Transverse colon (tissue), 4 donors: ENCODE results near the gene SNED1. TPM values are rescaled to one million over a fixed set of nuclear protein-coding genes. Genes with fewer than 3 reads are reported as not detected.

Experiments
- DNase-seq: peaks from one replicate; pipeline ENCODE4 v3.0.0-alpha.2; 2019
- H3K27ac ChIP-seq, 4 donors: fragments of 200-600 bp; sonication (generic); 2 replicates each; pipeline ENCODE4 v1.5.1; 2016 to 2018; ENCODE audit warnings: inconsistent platforms in 4 of 4
- H3K27me3 ChIP-seq: fragments of 200-600 bp; sonication (generic); 2 replicates; pipeline ENCODE4 v1.5.1; 2017; ENCODE audit warnings: inconsistent platforms
- H3K36me3 ChIP-seq, 4 donors: fragments of 200-600 bp; sonication (generic); 2 replicates each; pipeline ENCODE4 v1.5.1; 2017 to 2019; ENCODE audit warnings: inconsistent platforms in 4 of 4
- H3K4me1 ChIP-seq, 4 donors: fragments of 200-600 bp; sonication (generic); 2 replicates each; pipeline ENCODE4 v1.5.1; 2017 to 2020; ENCODE audit warnings: inconsistent platforms in 4 of 4
- H3K4me3 ChIP-seq, 4 donors: fragments of 200-600 bp; sonication (generic); 1 replicate in 1 of 4; 2 replicates in 3 of 4; pipeline versions ENCODE4 v1.5.1 to v1.6.1; 2017 to 2019; ENCODE audit warnings: inconsistent platforms in 4 of 4
- H3K9me3 ChIP-seq, 2 donors: fragments of 200-600 bp; sonication (generic); 2 replicates each; pipeline ENCODE4 v1.5.1; 2017 to 2019; ENCODE audit warnings: inconsistent platforms in 2 of 2
- CTCF ChIP-seq, 5 experiments: fragments of 200-600 bp in 3 of 5; fragments of 450-650 bp in 2 of 5; sonication (generic) in 3 of 5; IDR thresholded peaks; 1 replicate in 2 of 5; 2 replicates in 3 of 5; pipeline ENCODE4 v1.5.1; 2016 to 2017; ENCODE audit warnings: antibody characterized with exemption in 5 of 5, inconsistent platforms in 3 of 5, mild to moderate bottlenecking in 2 of 5, moderate library complexity in 1 of 5
- EP300 ChIP-seq: sonication (generic); formaldehyde crosslinking; IDR thresholded peaks from one replicate; pipeline ENCODE4 v1.6.1; 2017; ENCODE audit warnings: antibody characterized with exemption, low read depth
- POLR2A ChIP-seq: fragments of 450-650 bp; IDR thresholded peaks from one replicate; pipeline ENCODE4 v1.6.1; 2016; ENCODE audit warnings: antibody characterized with exemption, mild to moderate bottlenecking, moderate library complexity
- POLR2AphosphoS5 ChIP-seq, 3 donors: sonication (generic); formaldehyde crosslinking; IDR thresholded peaks; one replicate each; pipeline ENCODE4 v1.6.1; 2016; ENCODE audit warnings: antibody characterized with exemption in 3 of 3
- WGBS, 2 donors: methylation state at CpG; one replicate each; pipeline ENCODE4 v1.1.5; 2018; ENCODE audit warnings: low coverage in 1 of 2; 5-methylcytosine and 5-hydroxymethylcytosine counted together
- in situ Hi-C, 4 donors: fragments of 200-750 bp; cut with MboI; loops; one replicate each; pipeline versions ENCODE4 v1.15.0 to v1.15.1; 2017; ENCODE audit warnings: low sequenced_read_pairs in 3 of 4, low pct_ligation_motif_present in 1 of 4, low pct_unique_long_range_greater_than_20kb in 1 of 4
- intact Hi-C: fragments of 100-400 bp; cut with DNase I; formaldehyde crosslinking; loops from one replicate; pipeline ENCODE4 v1.15.1; 2023; ENCODE audit warnings: low total_unique reads
- total RNA-seq, 4 donors: library from RNA; depleted of rRNA; stranded (reverse); fragments of >200 nt; gene quantifications; one replicate each; pipeline ENCODE4 v1.1.0, GENCODE V29; 2016

The SNED1 gene
- total RNA-seq, 4 donors from 2014 or later: 8.2 to 65.5 (median 30.0) TPM

- Histone ChIP-seq H3K27ac (no peak overlapping the region), H3K4me3 (no peak overlapping the region), H3K27me3 (no peaks in the 10 kb centered on the region), H3K9me3 (no peaks in the 10 kb centered on the region), H3K36me3 (peaks cover 0 to 10% (median 0%) of the 10 kb centered on the region in 4 donors), H3K4me1 (peaks cover 0 to 9% (median 0%) of the 10 kb centered on the region in 4 donors)
- in situ Hi-C loops (no loop called here), intact Hi-C loops (no loop called here)
- no peak for TF ChIP-seq CTCF (IDR thresholded peaks at IDR 0.05)
- no peak for DNase-seq
- 86% methylated on average over 1 to 18 of the region's 18 CpGs for WGBS, 2 donors
Observed at GRCh38 chr2:241080405-241081189, 82.2 kb downstream of the SNED1 start.

- in situ Hi-C loops: no loop called here
- intact Hi-C loops: no loop called here
- H3K4me3 ChIP-seq: no peak overlapping the region
- no peak for DNase-seq
- H3K36me3 ChIP-seq: peaks cover 0 to 6% (median 0%) of the 10 kb centered on the region in 4 donors
- no peak for TF ChIP-seq POLR2A
- TF ChIP-seq EP300: no peak
- TF ChIP-seq CTCF (IDR thresholded peaks at IDR 0.05): no peak
- TF ChIP-seq POLR2AphosphoS5 (IDR thresholded peaks at IDR 0.05): no peak
- WGBS, 2 donors: 53% methylated on average over 9 of the region's 9 CpGs; no CpG with 5 or more reads in 1 of the 2 donors
- no peaks in the 10 kb centered on the region for H3K9me3 ChIP-seq
- peaks cover 0 to 9% (median 0%) of the 10 kb centered on the region in 4 donors for H3K4me1 ChIP-seq
- H3K27me3 ChIP-seq: no peaks in the 10 kb centered on the region
- no peak overlapping the region for H3K27ac ChIP-seq
Observed at GRCh38 chr2:241081190-241081642, 82.8 kb downstream of the SNED1 start.

- no peak for DNase-seq
- in situ Hi-C loops (no loop called here), intact Hi-C loops (no loop called here)
- Histone ChIP-seq H3K27me3 (no peaks in the 10 kb centered on the region), H3K36me3 (peaks cover 0 to 6% (median 0%) of the 10 kb centered on the region in 4 donors), H3K4me3 (no peak overlapping the region), H3K9me3 (no peaks in the 10 kb centered on the region), H3K4me1 (peaks cover 0 to 9% (median 0%) of the 10 kb centered on the region in 4 donors), H3K27ac (no peak overlapping the region)
- WGBS, 2 donors: 71% methylated on average over 26 of the region's 28 CpGs; no CpG with 5 or more reads in 1 of the 2 donors
- TF ChIP-seq POLR2AphosphoS5 (IDR thresholded peaks at IDR 0.05) (no peak), POLR2A (no peak), EP300 (no peak), CTCF (IDR thresholded peaks at IDR 0.05) (no peak)
Observed at GRCh38 chr2:241081643-241082340, 83.4 kb downstream of the SNED1 start.

GRCh38 chr2:241082341-241083090 lies 84.1 kb downstream of the SNED1 start:
- no peak overlapping the region for H3K27ac ChIP-seq
- intact Hi-C loops (no loop called here), in situ Hi-C loops (no loop called here)
- 73 to 78% methylated on average over 8 to 14 of the region's 14 CpGs for WGBS, 2 donors
- DNase-seq: no peak
- H3K27me3 ChIP-seq: no peaks in the 10 kb centered on the region
- H3K4me1 ChIP-seq: peaks cover 0 to 9% (median 0%) of the 10 kb centered on the region in 4 donors
- no peak for TF ChIP-seq CTCF (IDR thresholded peaks at IDR 0.05)
- no peak for TF ChIP-seq EP300
- no peak for TF ChIP-seq POLR2A
- TF ChIP-seq POLR2AphosphoS5 (IDR thresholded peaks at IDR 0.05): no peak
- no peaks in the 10 kb centered on the region for H3K9me3 ChIP-seq
- H3K36me3 ChIP-seq: peaks cover 0 to 6% (median 2%) of the 10 kb centered on the region in 4 donors
- no peak overlapping the region for H3K4me3 ChIP-seq
